ENCODE results near the gene SUPT5H. TPM values are rescaled to one million over a fixed set of nuclear protein-coding genes. Genes with fewer than 3 reads are reported as not detected.

SUPT5H gene
- total and polyA plus RNA-seq, 2 of the 8 experiments (the other 6 are each of a cell fraction or from before 2014, with no cell fraction given) = 77.8 to 111 TPM

GRCh38 chr19:39492225-39492624 is 46.8 kb downstream of the SUPT5H start:
- Histone ChIP-seq H4K20me1 (replicated peaks in 1 of 2; ENCODE audit: control insufficient read depth in 1 of 2, insufficient read depth in 2 of 2, low read length in 2 of 2) (peaks cover 0 to 2% of the 10 kb centered on the region in 2 experiments), H4K5ac (ENCODE audit: insufficient read length, low read depth, low read length) (no peak overlapping the region), H3K23me2 (ENCODE audit: low read depth, low read length) (no peaks in the 10 kb centered on the region), H3K9ac (replicated peaks in 1 of 4; ENCODE audit: extremely low read depth in 1 of 4, low read depth in 3 of 4, low read length in 3 of 4) (no peak overlapping the region), H3K4me2 (ENCODE audit: insufficient read depth in 1 of 2, low read depth in 2 of 2, low read length in 2 of 2) (no peak overlapping the region), H3K4me3 (ENCODE audit: extremely low read depth in 1 of 4, insufficient read depth in 2 of 4, low read depth in 3 of 4, low read length in 4 of 4) (no peak overlapping the region), H3K56ac (replicated peaks; ENCODE audit: insufficient read length, low read depth, low read length) (no peak overlapping the region), H2BK12ac (ENCODE audit: low read depth, low read length) (no peak overlapping the region), H2AK5ac (ENCODE audit: low read depth, low read length) (no peak overlapping the region), H2BK120ac (replicated peaks; ENCODE audit: low read depth, low read length) (no peak overlapping the region), H3K23ac (ENCODE audit: insufficient read length) (no peak overlapping the region), H4K8ac (ENCODE audit: extremely low read depth, insufficient read depth, low read length) (no peak overlapping the region), H2AFZ (ENCODE audit: low read length) (no peak overlapping the region), H3K36me3 (ENCODE audit: control insufficient read depth in 2 of 4, insufficient read depth in 4 of 4, low read length in 3 of 4) (peaks cover 7 to 37% (median 25%) of the 10 kb centered on the region in 4 experiments; a peak in 6 of 8 replicates), H2BK15ac (ENCODE audit: low read length) (no peak overlapping the region), H3K18ac (ENCODE audit: extremely low read depth, low read length) (no peak overlapping the region), H3K27me3 (replicated peaks in 1 of 4; ENCODE audit: control insufficient read depth in 3 of 4, extremely low read depth in 1 of 4, insufficient read depth in 3 of 4, low read length in 3 of 4) (no peaks in the 10 kb centered on the region), H4K91ac (replicated peaks; ENCODE audit: insufficient read length, low read length) (no peak overlapping the region), H3K4ac (replicated peaks; ENCODE audit: insufficient read length, low read depth, low read length) (no peak overlapping the region), H3K27ac (ENCODE audit: low read depth, low read length) (no peak overlapping the region), H2BK20ac (ENCODE audit: low read length) (no peak overlapping the region), H3K9me3 (ENCODE audit: insufficient read depth in 2 of 2, low read depth in 1 of 2, low read length in 1 of 2) (no peaks in the 10 kb centered on the region), H2BK5ac (ENCODE audit: low read depth, low read length) (no peak overlapping the region), H3K79me1 (ENCODE audit: low read depth, low read length) (no peaks in the 10 kb centered on the region), H3K79me2 (ENCODE audit: control insufficient read depth in 1 of 2, insufficient read depth in 2 of 2, low read length in 2 of 2) (no peaks in the 10 kb centered on the region), H3K14ac (ENCODE audit: insufficient read length) (no peak overlapping the region), H3K4me1 (replicated peaks in 1 of 4; ENCODE audit: control insufficient read depth in 3 of 4, insufficient read depth in 4 of 4, low read length in 3 of 4) (peaks cover 0 to 2% (median 0%) of the 10 kb centered on the region in 4 experiments; a peak in 2 of 7 replicates)
- FAIRE-seq (no peak), DNase-seq (ENCODE audit: low read depth in 1 of 2, low spot score in 2 of 2) (no peak)
- POLR2A ChIA-PET (ENCODE audit: partially characterized antibody) = interaction anchor here (0.6 to 11.1 kb wide), 13 partner anchors 8 to 129 kb away, joined by 3 to 96 read pairs (median 3); partner anchors contain the start of genes EID2B, SELENOV and TIMM50
- CTCF ChIA-PET (ENCODE audit: partially characterized antibody) = interaction anchor here (0.8 to 1.4 kb wide), 3 partner anchors 9 to 41 kb away, joined by 3 to 5 read pairs (median 3); partner anchors contain the start of gene EID2B
- 93% methylated on average over 6 of the region's 6 CpGs; no CpG with 5 or more reads in 1 of the 2 experiments for WGBS, 2 experiments (ENCODE audit: extremely low coverage in 1 of 2, insufficient coverage in 1 of 2, insufficient read length in 1 of 2, insufficient replicate concordance in 2 of 2, low coverage in 1 of 2, low lambda C conversion rate in 2 of 2, missing lambda C conversion rate in 1 of 2)
- TF ChIP-seq TEAD4 (IDR thresholded peaks at IDR 0.05; ENCODE audit: low read depth, low read length) (no peak), CTCF (IDR thresholded peaks at IDR 0.05; ENCODE audit: control extremely low read depth in 1 of 3, insufficient read depth in 1 of 3, low read depth in 1 of 3, low read length in 3 of 3) (no peak), NANOG (IDR thresholded peaks at IDR 0.05; ENCODE audit: insufficient read depth, low read depth, low read length, poor library complexity, severe bottlenecking) (no peak), USF2 (IDR thresholded peaks at IDR 0.05; ENCODE audit: low read length) (no peak), ATF2 (IDR thresholded peaks at IDR 0.05; ENCODE audit: low read length) (no peak), POLR2AphosphoS5 (IDR thresholded peaks at IDR 0.05; ENCODE audit: low read depth, low read length) (no peak), CREB1 (IDR thresholded peaks at IDR 0.05) (no peak), MAFK (IDR thresholded peaks at IDR 0.05; ENCODE audit: low read depth, low read length) (no peak)

Measured in H1 (cell line).